OCI-LY7 (cell line): ENCODE data around the gene ISLR2. TPM values are rescaled to one million over a fixed set of nuclear protein-coding genes. Genes with fewer than 3 reads are reported as not detected.

Experiments used
- BruUV-seq: library from RNA; stranded (reverse); fragments of 400-500 nt; replicated peaks from 2 replicates; lab custom pipeline; 2021; lab: Mats Ljungman, UMichigan
- CTCF ChIA-PET: fragments of 300-600 bp; sonication (Branson Sonifier 250); formaldehyde crosslinking; loops from one replicate; lab custom pipeline; 2022; ENCODE audit warnings: antibody characterized with exemption; ENCODE audit not compliant: unreplicated experiment; lab: Charles Lee
- POLR2A ChIA-PET: fragments of 300-600 bp; sonication (Branson Sonifier 250); formaldehyde crosslinking; loops from one replicate; lab custom pipeline; 2022; ENCODE audit warnings: antibody characterized with exemption; lab: Charles Lee
- DNase-seq: peaks from one replicate; pipeline ENCODE4 v3.0.0-alpha.2; 2015; ENCODE audit warnings: low spot score
- H2AFZ ChIP-seq: fragments of 200-600 bp; sonication (generic), shearing (Covaris generic); 2 replicates; pipeline ENCODE4 v1.6.1; 2014; ENCODE audit warnings: mild to moderate bottlenecking, antibody characterized with exemption, low read length, moderate library complexity
- H3K27ac ChIP-seq: fragments of 200-600 bp; sonication (generic); 2 replicates; pipeline ENCODE4 v1.5.1; 2014; ENCODE audit warnings: mixed run types, low read depth, mild to moderate bottlenecking, moderate library complexity, low read length, inconsistent platforms; ENCODE audit not compliant: poor library complexity, severe bottlenecking
- H3K36me3 ChIP-seq: fragments of 200-600 bp; sonication (generic); 2 replicates; pipeline ENCODE4 v1.6.1; 2014; ENCODE audit warnings: mild to moderate bottlenecking, antibody characterized with exemption, low read length, moderate library complexity, mixed read lengths; ENCODE audit not compliant: insufficient read depth
- H3K4me1 ChIP-seq: fragments of 200-600 bp; sonication (generic); 2 replicates; pipeline ENCODE4 v1.5.1; 2014; ENCODE audit warnings: mild to moderate bottlenecking, low read length; ENCODE audit not compliant: insufficient read depth, poor library complexity, severe bottlenecking
- H3K4me2 ChIP-seq: fragments of 200-600 bp; sonication (generic); 2 replicates; pipeline ENCODE4 v1.6.1; 2014; ENCODE audit warnings: mild to moderate bottlenecking, low read length
- H3K4me3 ChIP-seq: fragments of 200-600 bp; sonication (generic); 2 replicates; pipeline ENCODE4 v1.5.1; 2014; ENCODE audit warnings: mild to moderate bottlenecking, low read depth, low read length; ENCODE audit not compliant: poor library complexity, severe bottlenecking
- H3K79me2 ChIP-seq: fragments of 200-600 bp; sonication (generic); 2 replicates; pipeline ENCODE4 v1.6.1; 2016; ENCODE audit warnings: low read depth, mild to moderate bottlenecking, low read length, moderate library complexity, mixed read lengths; ENCODE audit not compliant: insufficient read depth
- H3K9me2 ChIP-seq: fragments of 200-600 bp; sonication (generic); 2 replicates; pipeline ENCODE4 v1.6.1; 2016; ENCODE audit warnings: mild to moderate bottlenecking, low read length, mixed read lengths; ENCODE audit not compliant: insufficient read depth
- H3K9me3 ChIP-seq: fragments of 200-600 bp; sonication (generic); 2 replicates; pipeline ENCODE4 v1.6.1; 2014; ENCODE audit warnings: mild to moderate bottlenecking, mixed run types, low read length, mixed read lengths
- H4K20me1 ChIP-seq: fragments of 200-600 bp; sonication (generic); 2 replicates; pipeline ENCODE4 v1.6.1; 2014; ENCODE audit warnings: mild to moderate bottlenecking, antibody characterized with exemption, low read length, moderate library complexity, mixed read lengths; ENCODE audit not compliant: insufficient read depth
- CTCF ChIP-seq: fragments of 200-600 bp; sonication (generic); conservative IDR thresholded peaks from 2 replicates; pipeline ENCODE4 v1.5.1; 2014; ENCODE audit warnings: mild to moderate bottlenecking, antibody characterized with exemption, low read length, moderate library complexity, mixed read lengths
- EZH2phosphoT487 ChIP-seq: fragments of 200-600 bp; sonication (generic); IDR thresholded peaks from 2 replicates; pipeline ENCODE4 v1.6.1; 2018; ENCODE audit warnings: low read depth, borderline replicate concordance, mild to moderate bottlenecking, mixed run types, antibody characterized with exemption, low read length, moderate library complexity, mixed read lengths
- intact Hi-C: fragments of 100-400 bp; cut with micrococcal nuclease; formaldehyde crosslinking; loops from one replicate; pipeline ENCODE4 v1.10.0; 2022; ENCODE audit not compliant: unreplicated experiment
- small RNA-seq: library from RNA; depleted of rRNA; stranded (forward); fragments of <200 nt; gene quantifications from one replicate; pipeline ENCODE3, GENCODE V24; 2014
- total RNA-seq, 2 experiments: library from RNA; depleted of rRNA in 1 of 2; stranded (reverse); fragments of >200 nt in 1 of 2; shearing (Covaris generic) in 1 of 2; gene quantifications; 2 replicates each; pipeline ENCODE4 v1.2.3, GENCODE V29; 2014 to 2022

Gene ISLR2
- total RNA-seq, 2 experiments from 2014 or later, result not detected

GRCh38 chr15:74184582-74185091, 54.3 kb downstream of the ISLR2 start:
- intact Hi-C loops, result no loop called here
- Histone ChIP-seq H3K9me2 (no peaks in the 10 kb centered on the region), H3K27ac (no peak overlapping the region), H3K4me2 (no peak overlapping the region), H3K4me3 (no peak overlapping the region), H2AFZ (no peak overlapping the region), H3K79me2 (no peaks in the 10 kb centered on the region), H4K20me1 (no peaks in the 10 kb centered on the region), H3K4me1 (no peaks in the 10 kb centered on the region), H3K9me3 (no peaks in the 10 kb centered on the region), H3K36me3 (no peaks in the 10 kb centered on the region)
- no peak for DNase-seq
- POLR2A ChIA-PET, result no interaction called here
- CTCF ChIA-PET, result no interaction called here
- TF ChIP-seq EZH2phosphoT487 (no peak), CTCF (no peak)
- BruUV-seq, result no TSS peak

- no peaks in the 10 kb centered on the region for H3K9me2 ChIP-seq
- intact Hi-C loops, result no loop called here
- no peak overlapping the region for H3K27ac ChIP-seq
- ChIA-PET POLR2A (no interaction called here), CTCF (no interaction called here)
- H2AFZ ChIP-seq, result no peak overlapping the region
- H3K4me3 ChIP-seq, result no peak overlapping the region
- H4K20me1 ChIP-seq, result no peaks in the 10 kb centered on the region
- H3K36me3 ChIP-seq, result no peaks in the 10 kb centered on the region
- TF ChIP-seq CTCF (no peak), EZH2phosphoT487 (no peak)
- no peaks in the 10 kb centered on the region for H3K4me1 ChIP-seq
- no TSS peak for BruUV-seq
- no peaks in the 10 kb centered on the region for H3K79me2 ChIP-seq
- no peak for DNase-seq
- H3K4me2 ChIP-seq, result no peak overlapping the region
- no peaks in the 10 kb centered on the region for H3K9me3 ChIP-seq
Measured at GRCh38 chr15:74185710-74186348, 55.4 kb downstream of the ISLR2 start.

Small RNA genes lying within 50 kb of the gene (small RNA-seq; reads per million reads assigned to genes)
- gene RF00017, result not detected

Other genes starting within 250 kb of the ISLR2 start
- gene LOXL1, start 204.1 kb upstream of the ISLR2 start, total RNA-seq (2014; rRNA removed; shearing (Covaris generic)), result not detected in 2 replicates
- gene LOXL1, start 204.1 kb upstream of the ISLR2 start, total RNA-seq (2022), result not detected in 2 replicates
- gene STOML1, start 138.3 kb upstream of the ISLR2 start, total RNA-seq (2014; rRNA removed; shearing (Covaris generic)), result 5.7 and 8.0 TPM in 2 replicates
- 8.9 and 10.0 TPM in 2 replicates for gene STOML1, start 138.3 kb upstream of the ISLR2 start, total RNA-seq (2022)
- 9.6 and 16.9 TPM in 2 replicates for gene PML, start 135.9 kb upstream of the ISLR2 start, total RNA-seq (2014; rRNA removed; shearing (Covaris generic))
- gene PML, start 135.9 kb upstream of the ISLR2 start, total RNA-seq (2022), result 26.1 and 28.1 TPM in 2 replicates
- 0.76 TPM in 1 of 2 replicates, not detected in the other for gene GOLGA6A, start 48.0 kb upstream of the ISLR2 start, total RNA-seq (2014; rRNA removed; shearing (Covaris generic))
- gene GOLGA6A, start 48.0 kb upstream of the ISLR2 start, total RNA-seq (2022), result 0.13 and 0.63 TPM in 2 replicates
- not detected in 2 replicates for gene ISLR, start 43.1 kb downstream of the ISLR2 start, total RNA-seq (2014; rRNA removed; shearing (Covaris generic))
- gene ISLR, start 43.1 kb downstream of the ISLR2 start, total RNA-seq (2022), result not detected in 2 replicates
- not detected in 2 replicates for gene STRA6, start 72.2 kb downstream of the ISLR2 start, total RNA-seq (2014; rRNA removed; shearing (Covaris generic))
- gene STRA6, start 72.2 kb downstream of the ISLR2 start, total RNA-seq (2022), result not detected in 2 replicates
- gene CCDC33, start 105.7 kb downstream of the ISLR2 start, total RNA-seq (2014; rRNA removed; shearing (Covaris generic)), result not detected in 2 replicates
- gene CCDC33, start 105.7 kb downstream of the ISLR2 start, total RNA-seq (2022), result not detected in 2 replicates
- gene CYP11A1, start 237.1 kb downstream of the ISLR2 start, total RNA-seq (2014; rRNA removed; shearing (Covaris generic)), result not detected in 2 replicates
- gene CYP11A1, start 237.1 kb downstream of the ISLR2 start, total RNA-seq (2022), result not detected in 2 replicates